KMS-11 (cell line): Measurements from ENCODE around the gene OR11H6.
"Not testable (repeated sequence)": the region's sequence is repeated elsewhere in the genome, so short reads cannot be mapped to it uniquely, and the experiment has no call there.

ENCODE experiments used
- H2AFZ ChIP-seq: fragments of 200-600 bp; sonication (generic); 2 replicates; pipeline ENCODE4 v1.6.1; 2016; ENCODE audit warnings: antibody characterized with exemption, mixed run types, low read depth
- H3K27ac ChIP-seq: fragments of 200-600 bp; sonication (generic); 2 replicates; pipeline ENCODE4 v1.6.1; 2016; ENCODE audit warnings: mild to moderate bottlenecking, mixed run types
- H3K27me3 ChIP-seq: fragments of 200-600 bp; sonication (generic); 2 replicates; pipeline ENCODE4 v1.6.1; 2017; ENCODE audit warnings: mild to moderate bottlenecking, low read depth, mixed run types, moderate library complexity; ENCODE audit not compliant: insufficient read depth
- H3K36me3 ChIP-seq: fragments of 200-600 bp; sonication (generic); 2 replicates; pipeline ENCODE4 v1.6.1; 2017; ENCODE audit warnings: mild to moderate bottlenecking, mixed run types; ENCODE audit not compliant: insufficient read depth
- H3K4me1 ChIP-seq: fragments of 200-600 bp; sonication (generic); 2 replicates; pipeline ENCODE4 v1.6.1; 2016; ENCODE audit warnings: mild to moderate bottlenecking, low read depth, mixed run types; ENCODE audit not compliant: poor library complexity, severe bottlenecking
- H3K4me2 ChIP-seq: fragments of 200-600 bp; sonication (generic); 2 replicates; pipeline ENCODE4 v1.7.0; 2016; ENCODE audit warnings: mild to moderate bottlenecking, mixed run types
- H3K4me3 ChIP-seq: fragments of 200-600 bp; sonication (generic); IDR thresholded peaks from 2 replicates; pipeline ENCODE4 v1.6.1; 2017; ENCODE audit warnings: low read depth, low read length, mixed read lengths; ENCODE audit not compliant: insufficient read depth
- H3K79me2 ChIP-seq: fragments of 200-600 bp; sonication (generic); 2 replicates; pipeline ENCODE4 v1.6.1; 2016; ENCODE audit warnings: low read depth, mixed run types; ENCODE audit not compliant: insufficient read depth
- H3K9ac ChIP-seq: fragments of 200-600 bp; sonication (generic); 2 replicates; pipeline ENCODE4 v1.6.1; 2016; ENCODE audit warnings: mild to moderate bottlenecking, mixed run types
- H4K20me1 ChIP-seq: fragments of 200-600 bp; sonication (generic); 2 replicates; pipeline ENCODE4 v1.6.1; 2016; ENCODE audit warnings: mild to moderate bottlenecking, mixed run types; ENCODE audit not compliant: insufficient read depth
- TF ChIP-seq, protein P1 (sequence below): fragments of 200-600 bp; sonication (generic); conservative IDR thresholded peaks from 2 replicates; pipeline ENCODE4 v1.6.1; 2017; ENCODE audit warnings: low read depth, mild to moderate bottlenecking, antibody characterized with exemption, low read length, moderate library complexity, mixed read lengths

The OR11H6 gene

DNA sequence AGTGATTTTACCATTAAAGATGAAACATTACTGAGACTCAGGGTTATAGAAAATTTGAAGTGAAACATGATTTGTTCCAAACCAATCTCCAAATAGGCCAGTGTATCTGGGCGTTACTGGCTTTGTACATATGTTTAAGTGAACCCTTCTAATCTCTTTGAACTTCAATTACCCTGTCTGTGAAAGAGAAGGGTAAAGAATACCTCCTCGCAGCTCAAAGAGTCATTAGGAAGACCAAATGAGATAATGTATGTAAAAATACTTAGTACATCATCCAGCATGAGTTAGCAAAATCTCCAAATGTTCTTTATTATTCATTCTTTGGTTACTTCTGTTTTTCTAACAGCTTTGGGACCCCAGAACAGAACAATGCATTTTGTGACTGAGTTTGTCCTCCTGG lies at the start of gene OR11H6:
OR11H6 (plus strand) TSS at position 301 of the 400 bp plus-strand sequence; CDS start at position 301, 0 bp downstream.
- Histone ChIP-seq H3K27ac (no peak within 1 kb of the TSS), H2AFZ (no peak within 1 kb of the TSS), H3K4me3 (no peak within 1 kb of the TSS), H3K27me3 (no peaks in the 10 kb centered on the region), H3K36me3 (no peaks in the 10 kb centered on the region), H4K20me1 (no peaks in the 10 kb centered on the region), H3K4me2 (no peak within 1 kb of the TSS), H3K4me1 (no peaks in the 10 kb centered on the region), H3K79me2 (no peaks in the 10 kb centered on the region), H3K9ac (no peak within 1 kb of the TSS)
- TF ChIP-seq, protein P1, sequence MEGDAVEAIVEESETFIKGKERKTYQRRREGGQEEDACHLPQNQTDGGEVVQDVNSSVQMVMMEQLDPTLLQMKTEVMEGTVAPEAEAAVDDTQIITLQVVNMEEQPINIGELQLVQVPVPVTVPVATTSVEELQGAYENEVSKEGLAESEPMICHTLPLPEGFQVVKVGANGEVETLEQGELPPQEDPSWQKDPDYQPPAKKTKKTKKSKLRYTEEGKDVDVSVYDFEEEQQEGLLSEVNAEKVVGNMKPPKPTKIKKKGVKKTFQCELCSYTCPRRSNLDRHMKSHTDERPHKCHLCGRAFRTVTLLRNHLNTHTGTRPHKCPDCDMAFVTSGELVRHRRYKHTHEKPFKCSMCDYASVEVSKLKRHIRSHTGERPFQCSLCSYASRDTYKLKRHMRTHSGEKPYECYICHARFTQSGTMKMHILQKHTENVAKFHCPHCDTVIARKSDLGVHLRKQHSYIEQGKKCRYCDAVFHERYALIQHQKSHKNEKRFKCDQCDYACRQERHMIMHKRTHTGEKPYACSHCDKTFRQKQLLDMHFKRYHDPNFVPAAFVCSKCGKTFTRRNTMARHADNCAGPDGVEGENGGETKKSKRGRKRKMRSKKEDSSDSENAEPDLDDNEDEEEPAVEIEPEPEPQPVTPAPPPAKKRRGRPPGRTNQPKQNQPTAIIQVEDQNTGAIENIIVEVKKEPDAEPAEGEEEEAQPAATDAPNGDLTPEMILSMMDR: no peak

DNA sequence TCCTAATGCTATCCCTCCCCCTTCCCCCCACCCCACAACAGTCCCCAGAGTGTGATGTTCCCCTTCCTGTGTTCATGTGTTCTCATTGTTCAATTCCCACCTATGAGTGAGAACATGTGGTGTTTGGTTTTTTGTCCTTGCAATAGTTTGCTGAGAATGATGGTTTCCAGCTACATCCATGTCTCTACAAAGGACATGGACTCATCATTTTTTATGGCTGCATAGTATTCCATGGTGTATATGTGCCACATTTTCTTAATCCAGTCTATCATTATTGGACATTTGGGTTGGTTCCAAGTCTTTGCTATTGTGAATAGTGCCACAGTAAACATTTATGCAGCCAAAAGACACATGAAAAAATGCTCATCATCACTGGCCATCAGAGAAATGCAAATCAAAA lies 49.3 kb upstream of the OR11H6 start:
- not testable (repeated sequence) for H3K9ac ChIP-seq, H3K4me1 ChIP-seq, H3K27ac ChIP-seq, H3K79me2 ChIP-seq, H3K27me3 ChIP-seq, H3K4me3 ChIP-seq, H3K4me2 ChIP-seq, H2AFZ ChIP-seq, H4K20me1 ChIP-seq, H3K36me3 ChIP-seq

DNA sequence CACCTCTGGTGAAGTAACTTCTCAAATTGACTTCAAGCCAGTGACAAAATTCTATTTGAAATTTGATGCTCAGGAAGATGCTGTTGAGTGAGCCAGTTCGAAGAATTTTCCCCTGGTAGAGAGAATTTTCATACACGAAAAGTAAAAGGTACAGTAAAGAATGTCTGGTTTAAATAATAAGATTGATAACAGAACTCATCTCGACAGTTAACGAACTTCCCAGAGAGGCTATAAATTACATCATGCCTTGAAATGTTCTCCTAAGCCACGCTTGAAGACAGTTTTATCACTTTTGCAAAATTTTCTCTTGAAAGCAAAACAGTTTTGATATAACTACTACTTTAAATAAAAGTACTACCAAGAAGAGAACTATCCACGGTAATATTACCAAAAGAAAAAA lies 47.2 kb upstream of the OR11H6 start:
- H3K9ac ChIP-seq: no peak overlapping the region
- no peaks in the 10 kb centered on the region for H3K79me2 ChIP-seq
- H3K27ac ChIP-seq: no peak overlapping the region

DNA sequence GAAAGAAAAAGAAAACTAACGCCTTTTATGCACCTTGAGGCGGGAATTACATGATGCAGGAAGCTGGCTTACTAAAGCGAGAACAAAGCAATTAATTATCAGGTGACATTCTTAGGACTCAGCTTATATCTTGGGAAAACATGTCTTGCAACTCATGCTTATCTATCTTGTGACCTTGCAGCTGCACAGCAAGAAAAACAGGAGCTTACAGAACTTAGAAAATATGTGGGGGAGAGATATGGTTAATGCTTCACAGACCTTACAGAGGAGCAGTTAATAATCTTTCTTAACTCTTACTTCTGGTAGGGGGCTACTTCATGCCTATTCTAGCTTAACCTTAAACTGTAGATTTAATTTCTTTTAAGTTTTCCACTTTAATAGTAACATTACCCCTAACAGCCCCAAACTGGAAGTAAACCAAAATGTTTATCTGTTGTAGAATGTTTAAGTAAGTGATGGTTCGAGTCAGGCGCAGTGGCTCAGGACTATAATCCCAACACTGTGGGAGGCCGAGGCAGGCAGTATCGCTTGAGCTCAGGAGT lies 46.0 kb upstream of the OR11H6 start:
- H3K9ac ChIP-seq: no peak overlapping the region
- TF ChIP-seq, protein P1: no peak
- no peaks in the 10 kb centered on the region for H3K4me1 ChIP-seq
- H3K27ac ChIP-seq: no peak overlapping the region
- no peaks in the 10 kb centered on the region for H4K20me1 ChIP-seq
- H3K79me2 ChIP-seq: no peaks in the 10 kb centered on the region
- no peak overlapping the region for H3K4me2 ChIP-seq
- no peaks in the 10 kb centered on the region for H3K36me3 ChIP-seq
- no peak overlapping the region for H2AFZ ChIP-seq
- H3K27me3 ChIP-seq: no peaks in the 10 kb centered on the region
- H3K4me3 ChIP-seq: no peak overlapping the region

More for the DNA sequence above, 47.2 kb upstream of the OR11H6 start:
- Histone ChIP-seq H3K4me1 (no peaks in the 10 kb centered on the region), H3K4me2 (no peak overlapping the region), H3K4me3 (no peak overlapping the region), H3K36me3 (no peaks in the 10 kb centered on the region), H2AFZ (no peak overlapping the region), H3K27me3 (no peaks in the 10 kb centered on the region), H4K20me1 (no peaks in the 10 kb centered on the region)
- TF ChIP-seq, protein P1: no peak

- Histone ChIP-seq H3K27me3 (no peaks in the 10 kb centered on the region), H3K4me1 (no peaks in the 10 kb centered on the region), H2AFZ (no peak overlapping the region), H3K79me2 (no peaks in the 10 kb centered on the region), H4K20me1 (no peaks in the 10 kb centered on the region), H3K4me2 (no peak overlapping the region), H3K36me3 (no peaks in the 10 kb centered on the region), H3K9ac (no peak overlapping the region), H3K27ac (no peak overlapping the region), H3K4me3 (no peak overlapping the region)
- TF ChIP-seq, protein P1: no peak
Observed at GRCh38 chr14:20179218-20179617, 44.3 kb upstream of the OR11H6 start.
